GM12892 (cell line): ENCODE results near the gene DLGAP5.

ENCODE experiments used
- POLR2A ChIP-seq: IDR thresholded peaks from 2 replicates; pipeline ENCODE4 v1.6.1; 2011; ENCODE audit warnings: low read depth, low read length, control low read depth
- POLR2AphosphoS5 ChIP-seq: IDR thresholded peaks from 2 replicates; pipeline ENCODE4 v1.6.1; 2011; ENCODE audit warnings: low read depth, low read length, control low read depth

DNA sequence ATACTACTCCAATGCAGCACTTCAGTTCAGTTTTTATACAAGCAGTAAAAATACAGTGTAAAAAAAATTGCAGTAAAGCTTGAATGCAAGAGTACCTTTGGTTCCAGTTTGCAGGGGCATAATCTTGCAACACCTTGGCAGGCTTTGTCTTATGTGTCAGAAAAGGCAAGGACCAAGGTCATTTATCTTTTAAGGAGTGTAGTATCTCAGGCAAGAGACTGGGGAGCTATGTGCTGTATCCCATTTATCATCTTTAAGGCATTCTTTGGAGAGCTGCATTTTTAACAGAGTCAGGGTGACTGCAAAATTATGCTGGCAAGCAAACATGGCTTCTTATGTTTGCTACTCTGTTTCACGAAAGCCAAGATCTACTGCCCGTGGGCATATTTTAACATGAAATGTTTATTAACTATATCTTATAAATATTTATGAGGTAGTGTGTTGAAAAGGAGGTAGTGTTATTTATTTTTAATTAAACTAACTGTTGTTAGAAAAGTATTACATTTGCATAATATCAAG, 14.8 kb upstream of the DLGAP5 start:
- TF ChIP-seq POLR2A (no peak), POLR2AphosphoS5 (no peak)
